HFFc6 (cell line): Measurements from ENCODE around the gene DLG1. TPM values are rescaled to one million over a fixed set of nuclear protein-coding genes. Genes with fewer than 3 reads are reported as not detected.

Source experiments
- DNase-seq: peaks from one replicate; pipeline ENCODE4 v3.0.0-alpha.2; 2018
- H3K27ac Mint-ChIP-seq: 2 replicates; pipeline ENCODE4 v1.8.0; 2020; ENCODE audit warnings: mild to moderate bottlenecking, mixed read lengths
- H3K27me3 Mint-ChIP-seq: 2 replicates; pipeline ENCODE4 v1.8.0; 2021; ENCODE audit warnings: mild to moderate bottlenecking, moderate library complexity, mixed read lengths; ENCODE audit not compliant: insufficient read depth
- H3K36me3 Mint-ChIP-seq: 2 replicates; pipeline ENCODE4 v1.8.0; 2021; ENCODE audit warnings: low read depth, mixed read lengths
- H3K4me1 Mint-ChIP-seq: 2 replicates; pipeline ENCODE4 v1.8.0; 2020; ENCODE audit warnings: low read depth, mixed read lengths
- H3K4me3 Mint-ChIP-seq: 2 replicates; pipeline ENCODE4 v1.8.0; 2020; ENCODE audit warnings: mild to moderate bottlenecking, moderate library complexity, mixed read lengths
- H3K9me3 Mint-ChIP-seq: 2 replicates; pipeline ENCODE4 v1.8.0; 2020; ENCODE audit warnings: mild to moderate bottlenecking, mixed read lengths
- total RNA-seq, 6 experiments: library from RNA; stranded (reverse); fragmentation: NEBNext Ultra II Directional; extraction: Animal tissue kit (Norgen Biotek cat#: 25700); gene quantifications; 2 replicates in 1 of 6; 3 replicates in 5 of 6; pipeline ENCODE4 v1.2.3, GENCODE V29; 2021
- TF ChIP-seq, protein P1 (sequence below): fragments of 200-600 bp; sonication (generic); IDR thresholded peaks from 2 replicates; pipeline ENCODE4 v1.5.0; 2021; ENCODE audit warnings: antibody characterized with exemption, mild to moderate bottlenecking

DLG1 gene
- total RNA-seq, 6 experiments from 2014 or later: 64.8 to 82.5 (median 74.7) TPM

DNA sequence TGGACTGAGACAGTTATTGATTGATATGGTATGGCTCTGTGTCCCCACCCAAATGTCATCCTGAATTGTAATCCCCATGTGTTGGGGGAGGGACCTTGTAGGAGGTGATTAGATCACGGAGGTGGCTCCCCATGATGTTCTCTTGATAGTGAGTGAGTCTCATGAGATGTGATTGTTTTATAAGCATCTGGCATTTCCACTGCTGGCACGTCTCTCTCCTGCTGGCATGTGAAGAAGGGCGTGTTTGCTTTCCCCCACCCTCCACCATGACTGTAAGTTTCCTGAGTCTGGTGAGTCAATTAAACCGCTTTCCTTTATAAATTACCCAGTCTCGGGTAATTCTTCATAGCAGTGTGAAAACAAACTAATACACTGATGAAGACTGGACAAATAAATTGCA lies 163.2 kb downstream of the DLG1 start:
- TF ChIP-seq, protein P1, sequence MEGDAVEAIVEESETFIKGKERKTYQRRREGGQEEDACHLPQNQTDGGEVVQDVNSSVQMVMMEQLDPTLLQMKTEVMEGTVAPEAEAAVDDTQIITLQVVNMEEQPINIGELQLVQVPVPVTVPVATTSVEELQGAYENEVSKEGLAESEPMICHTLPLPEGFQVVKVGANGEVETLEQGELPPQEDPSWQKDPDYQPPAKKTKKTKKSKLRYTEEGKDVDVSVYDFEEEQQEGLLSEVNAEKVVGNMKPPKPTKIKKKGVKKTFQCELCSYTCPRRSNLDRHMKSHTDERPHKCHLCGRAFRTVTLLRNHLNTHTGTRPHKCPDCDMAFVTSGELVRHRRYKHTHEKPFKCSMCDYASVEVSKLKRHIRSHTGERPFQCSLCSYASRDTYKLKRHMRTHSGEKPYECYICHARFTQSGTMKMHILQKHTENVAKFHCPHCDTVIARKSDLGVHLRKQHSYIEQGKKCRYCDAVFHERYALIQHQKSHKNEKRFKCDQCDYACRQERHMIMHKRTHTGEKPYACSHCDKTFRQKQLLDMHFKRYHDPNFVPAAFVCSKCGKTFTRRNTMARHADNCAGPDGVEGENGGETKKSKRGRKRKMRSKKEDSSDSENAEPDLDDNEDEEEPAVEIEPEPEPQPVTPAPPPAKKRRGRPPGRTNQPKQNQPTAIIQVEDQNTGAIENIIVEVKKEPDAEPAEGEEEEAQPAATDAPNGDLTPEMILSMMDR: no peak
- H3K36me3 Mint-ChIP-seq: peaks cover 49% of the 10 kb centered on the region
- H3K27ac Mint-ChIP-seq: no peak overlapping the region
- H3K27me3 Mint-ChIP-seq: no peaks in the 10 kb centered on the region; the same call in 1 of the 2 replicates
- no peak overlapping the region for H3K4me3 Mint-ChIP-seq
- no peaks in the 10 kb centered on the region for H3K4me1 Mint-ChIP-seq
- no peak for DNase-seq
- H3K9me3 Mint-ChIP-seq: no peaks in the 10 kb centered on the region; the same call in 1 of the 2 replicates

DNA sequence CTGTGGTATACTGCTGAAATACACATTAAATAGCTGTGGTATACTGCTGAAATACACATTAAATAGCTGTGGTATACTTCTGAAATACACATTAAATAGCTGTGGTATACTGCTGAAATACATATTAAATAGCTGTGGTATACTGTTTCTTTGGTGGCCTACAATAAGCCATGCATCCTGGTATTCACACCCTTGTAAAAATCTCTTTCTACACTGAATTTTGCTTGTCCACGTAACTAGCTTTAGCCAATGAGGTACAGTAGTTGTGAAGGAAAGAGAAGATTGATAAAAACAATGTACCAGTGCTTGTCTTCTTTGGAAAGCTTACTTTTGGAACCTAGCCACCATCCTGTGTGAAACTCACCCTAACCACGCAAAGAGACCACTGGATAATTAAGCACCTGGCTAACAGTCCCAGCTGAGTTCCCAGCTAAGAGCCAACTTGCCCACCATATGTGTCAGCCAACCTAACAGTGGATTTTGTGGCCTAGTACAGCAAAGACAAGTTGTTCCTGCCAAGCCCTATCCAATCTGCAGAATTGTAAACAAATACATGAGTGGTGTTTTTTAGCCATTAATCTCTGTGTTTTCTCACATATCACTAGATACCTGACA lies 165.4 kb downstream of the DLG1 start:
- H3K36me3 Mint-ChIP-seq: peaks cover 63% of the 10 kb centered on the region
- no peak overlapping the region for H3K4me3 Mint-ChIP-seq
- TF ChIP-seq, protein P1: no peak
- H3K4me1 Mint-ChIP-seq: no peaks in the 10 kb centered on the region
- no peak overlapping the region for H3K27ac Mint-ChIP-seq
- DNase-seq: no peak
- H3K9me3 Mint-ChIP-seq: no peaks in the 10 kb centered on the region; the same call in 1 of the 2 replicates
- no peaks in the 10 kb centered on the region; the same call in 1 of the 2 replicates for H3K27me3 Mint-ChIP-seq

DNA sequence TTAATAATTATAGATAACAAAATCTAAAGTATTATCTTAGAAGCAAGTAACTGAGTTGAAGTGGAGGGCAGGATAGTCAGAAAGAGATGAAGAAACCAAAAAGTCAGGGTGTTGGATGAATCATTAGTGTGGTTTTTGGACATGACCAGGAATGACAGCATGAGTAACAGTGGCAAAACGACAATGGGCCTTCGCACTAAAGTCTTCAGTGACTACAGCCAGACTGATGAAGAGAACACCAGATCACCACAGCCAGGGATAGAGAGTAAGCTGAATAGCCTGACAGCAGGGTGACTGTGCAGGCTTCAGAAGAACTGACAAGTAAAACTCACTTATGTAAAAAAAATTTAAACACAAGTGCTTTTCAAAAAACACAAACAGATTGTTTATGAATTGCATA lies 172.8 kb downstream of the DLG1 start:
- TF ChIP-seq, protein P1: no peak
- peaks cover 32% of the 10 kb centered on the region for H3K36me3 Mint-ChIP-seq
- H3K4me1 Mint-ChIP-seq: peaks cover 17% of the 10 kb centered on the region
- no peaks in the 10 kb centered on the region for H3K9me3 Mint-ChIP-seq
- H3K27ac Mint-ChIP-seq: no peak overlapping the region
- no peaks in the 10 kb centered on the region; the same call in 1 of the 2 replicates for H3K27me3 Mint-ChIP-seq
- no peak overlapping the region for H3K4me3 Mint-ChIP-seq
- peak; percentile 50 for DNase-seq

DNA sequence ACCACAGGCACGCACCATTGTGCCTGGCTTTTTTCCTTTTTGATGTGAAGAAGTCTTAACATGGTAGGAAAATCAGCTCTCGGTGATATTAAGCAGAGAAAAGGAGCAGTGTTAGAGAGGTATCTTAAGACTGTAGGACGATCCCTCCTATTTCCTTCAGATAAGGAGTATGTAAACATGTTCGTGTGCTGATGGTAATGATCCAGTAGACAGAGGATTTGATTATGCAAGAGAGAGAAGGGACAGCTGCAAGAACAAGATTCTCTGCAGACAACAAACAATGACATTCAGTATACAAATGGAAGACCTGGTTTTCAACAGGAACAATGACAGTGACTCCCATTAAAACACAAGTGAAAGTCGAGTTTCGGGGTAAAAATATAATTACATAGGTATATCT lies 173.7 kb downstream of the DLG1 start:
- peaks cover 30% of the 10 kb centered on the region for H3K36me3 Mint-ChIP-seq
- DNase-seq: no peak

DNA sequence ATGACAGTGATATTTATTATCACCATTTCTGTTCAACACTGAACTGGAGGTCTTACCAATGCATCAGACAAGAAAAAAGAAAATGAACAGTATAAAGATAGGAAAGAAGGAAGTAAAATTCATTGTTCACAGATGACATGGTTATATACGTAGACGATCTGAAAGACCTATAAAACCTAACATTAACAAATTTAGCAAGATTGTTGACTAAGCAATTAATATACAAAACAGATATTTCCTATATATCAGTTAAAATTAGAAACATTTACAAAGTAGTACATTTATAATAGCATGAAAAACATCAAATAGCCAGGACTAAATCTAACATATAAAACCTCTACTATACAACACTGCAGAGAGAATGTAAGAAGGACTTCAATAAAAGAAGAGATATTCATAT lies 176.0 kb downstream of the DLG1 start:
- Mint-ChIP-seq H3K27ac (no peak overlapping the region), H3K4me1 (peaks cover 20% of the 10 kb centered on the region), H3K27me3 (no peaks in the 10 kb centered on the region; the same call in 1 of the 2 replicates), H3K36me3 (peaks cover 14% of the 10 kb centered on the region), H3K9me3 (no peaks in the 10 kb centered on the region), H3K4me3 (no peak overlapping the region)
- DNase-seq: no peak
- TF ChIP-seq, protein P1: no peak

More for the DNA sequence above, 173.7 kb downstream of the DLG1 start:
- Mint-ChIP-seq H3K4me1 (peaks cover 17% of the 10 kb centered on the region), H3K9me3 (no peaks in the 10 kb centered on the region), H3K27ac (no peak overlapping the region), H3K27me3 (no peaks in the 10 kb centered on the region; the same call in 1 of the 2 replicates), H3K4me3 (no peak overlapping the region)
- TF ChIP-seq, protein P1: no peak
